ENCODE results near the gene IMPDH1.
A peak's percentile ranks its signal among the peaks of the same experiment; 100 is the strongest.

Gene IMPDH1

DNA sequence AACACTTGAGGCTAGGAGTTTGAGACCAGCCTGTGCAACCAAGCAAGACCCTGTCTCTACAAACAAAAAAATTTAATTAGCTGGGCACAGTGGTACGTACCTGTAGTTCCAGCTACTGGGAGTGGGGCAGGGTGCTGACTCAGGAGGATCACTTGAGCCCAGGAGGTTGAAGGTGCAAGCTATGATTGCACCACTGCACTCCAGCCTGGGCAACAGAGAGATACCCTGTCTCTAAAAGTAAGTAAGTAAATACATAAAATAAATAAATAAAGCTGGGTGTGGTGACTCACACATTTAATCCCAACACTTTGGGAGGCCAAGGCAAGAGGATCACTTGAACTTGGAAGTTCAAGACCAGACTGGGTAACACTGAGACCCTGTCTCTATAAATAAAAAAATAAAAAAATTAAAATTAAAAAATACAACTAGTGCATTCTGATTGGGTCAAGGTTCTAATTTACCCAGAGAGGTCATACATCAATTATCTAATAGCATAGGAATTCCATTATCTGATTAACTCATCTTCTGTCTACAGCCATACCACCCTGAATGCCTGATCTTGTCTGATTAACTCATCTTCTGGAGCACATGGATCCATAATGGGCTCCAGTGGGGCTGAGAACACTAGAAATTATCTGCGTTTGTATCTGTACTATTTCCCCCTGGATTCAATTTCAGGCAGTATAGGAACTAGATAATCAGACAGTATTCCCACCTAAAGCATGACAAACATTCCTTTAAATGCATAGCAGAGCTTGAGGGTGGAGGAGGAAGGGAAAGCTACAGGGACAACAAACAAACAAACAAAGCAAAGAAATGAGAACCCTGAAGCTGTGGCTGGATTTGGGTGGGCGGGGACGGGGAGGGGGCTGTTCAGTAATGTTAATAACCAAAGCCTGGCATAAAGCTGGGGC lies 24.9 kb upstream of the IMPDH1 start:
- no peak for DNase-seq

DNA sequence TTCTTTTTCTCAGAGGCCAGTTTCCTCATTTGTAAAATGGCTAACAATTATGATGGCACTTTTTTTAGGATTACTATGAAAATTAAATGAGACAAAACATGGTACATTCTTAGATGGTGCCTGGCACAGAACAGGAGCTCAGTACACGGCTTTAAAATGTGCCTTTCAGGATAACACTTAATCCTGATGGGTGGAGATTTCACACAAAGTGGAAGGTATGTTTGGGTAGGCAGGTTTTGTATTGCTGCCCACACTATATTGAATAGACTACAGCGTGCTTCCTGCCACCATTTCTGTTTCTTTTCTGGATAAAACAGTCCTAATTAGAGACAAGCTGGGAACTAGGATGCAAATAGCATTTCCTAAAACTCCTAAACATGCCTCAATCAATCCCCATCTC lies 22.0 kb upstream of the IMPDH1 start:
- no peak for DNase-seq

DNA sequence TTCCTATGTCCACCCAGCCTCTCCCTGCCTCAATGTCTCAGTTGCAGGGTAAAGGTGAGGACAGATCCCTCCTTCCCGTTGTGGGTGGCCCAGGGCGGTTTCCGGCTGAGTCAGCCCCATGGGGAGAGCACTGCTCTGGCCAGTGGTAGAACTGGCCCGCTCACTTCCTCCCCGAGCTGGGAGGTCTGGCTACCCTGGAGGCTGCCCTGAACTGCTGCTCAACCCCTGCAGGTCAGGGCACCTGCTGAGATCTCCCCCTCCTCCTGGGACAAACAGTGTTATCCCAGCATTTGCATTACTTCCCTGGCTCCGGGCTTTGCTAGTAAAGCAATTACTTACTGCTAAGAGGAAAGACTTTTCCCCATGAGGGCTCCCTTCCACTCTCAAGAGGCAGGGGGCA lies 21.4 kb upstream of the IMPDH1 start:
- DNase-seq = no peak

DNA sequence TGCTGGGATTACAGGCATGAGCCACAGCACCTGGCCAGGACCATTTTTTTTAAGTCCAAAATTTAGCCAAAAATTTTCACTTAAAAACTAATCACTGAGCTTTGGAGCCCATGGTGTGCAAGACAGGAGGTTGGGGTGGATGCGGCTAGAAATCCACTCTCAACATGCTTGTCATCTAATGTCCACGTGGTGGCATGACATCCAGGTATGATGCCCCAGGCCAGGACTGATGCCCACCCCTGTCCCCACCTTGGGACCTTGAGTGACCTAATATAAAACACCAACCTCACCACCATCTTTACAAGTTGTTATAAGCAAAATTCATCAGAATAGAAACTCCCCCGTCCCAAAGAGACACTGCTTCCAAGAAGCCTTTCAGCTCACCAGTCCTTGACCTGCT lies 20.4 kb upstream of the IMPDH1 start:
- DNase-seq = no peak

DNA sequence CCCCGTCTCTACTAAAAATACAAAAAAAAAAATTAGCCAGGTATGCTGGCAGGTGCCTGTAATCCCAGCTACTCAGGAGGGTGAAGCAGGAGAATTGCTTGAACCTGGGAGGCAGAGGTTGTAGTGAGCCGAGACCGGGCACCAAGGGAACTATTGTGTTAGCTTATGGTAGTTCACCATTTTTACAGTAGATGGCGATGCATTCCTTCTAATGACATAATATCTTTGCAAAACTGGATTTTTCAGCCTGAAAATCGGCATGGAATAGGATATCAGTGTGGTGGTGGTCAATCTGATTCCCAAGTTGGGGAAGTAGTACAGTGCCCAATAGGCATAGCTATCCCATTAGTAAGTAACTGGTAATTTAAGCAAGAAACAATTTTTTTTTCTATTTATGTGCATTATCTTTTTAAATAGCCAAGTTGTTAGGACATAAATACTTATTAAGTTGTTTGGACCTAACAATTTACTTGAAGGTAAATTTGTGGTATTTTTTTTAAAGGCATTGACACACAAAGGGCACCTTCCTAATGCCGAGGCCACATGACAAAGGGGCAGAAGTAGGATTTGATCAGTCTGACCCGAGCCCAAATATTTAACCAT lies 17.6 kb upstream of the IMPDH1 start:
- no peak for DNase-seq

DNA sequence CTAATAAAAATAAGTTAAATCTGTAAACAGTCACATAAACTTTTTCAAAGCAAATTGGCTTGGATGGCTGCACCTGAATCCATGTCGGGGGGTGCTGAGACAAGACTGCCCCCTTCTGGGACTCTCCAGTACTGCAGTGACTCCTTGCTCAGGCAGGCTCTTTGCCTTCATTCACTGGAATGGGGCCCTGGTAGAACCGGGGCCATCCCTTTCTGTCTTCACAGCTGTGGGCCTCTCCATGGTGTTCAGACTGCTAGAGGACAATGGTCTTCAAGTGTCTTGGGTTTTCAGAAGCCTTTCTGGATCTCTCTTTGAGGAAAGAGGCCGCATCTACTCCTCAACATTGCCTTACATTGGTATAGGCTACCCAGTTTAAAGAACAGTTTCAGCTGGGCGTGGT lies 16.1 kb upstream of the IMPDH1 start:
- DNase-seq = peak; percentile 81

DNA sequence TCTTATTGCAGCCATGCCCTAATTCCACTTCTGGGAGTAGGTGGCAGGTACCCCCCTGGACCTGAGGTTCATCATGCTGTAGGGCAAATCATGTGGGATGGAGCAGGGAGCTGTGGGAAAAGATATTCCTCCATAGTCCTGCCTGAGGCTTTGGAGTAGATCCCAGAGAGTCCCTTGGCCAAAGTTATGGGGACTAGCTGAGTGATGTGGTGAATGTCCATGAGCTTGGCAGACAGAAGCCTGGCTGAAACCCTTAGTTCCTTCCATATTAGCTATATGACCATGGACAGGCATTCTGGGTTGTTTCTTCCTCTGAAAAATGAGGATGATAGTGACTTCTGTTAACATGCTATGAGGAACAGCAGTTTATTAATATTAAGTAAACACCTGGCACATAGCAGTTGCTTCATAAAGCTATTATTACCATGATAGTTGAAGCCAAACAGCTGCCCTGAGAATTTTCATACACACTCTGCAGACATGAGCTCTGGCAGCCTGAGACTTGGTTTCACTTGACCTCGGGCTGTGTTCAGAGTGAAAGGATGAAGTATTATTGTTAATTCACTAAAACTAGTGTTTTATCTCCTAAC lies 15.0 kb upstream of the IMPDH1 start:
- no peak for DNase-seq

DNA sequence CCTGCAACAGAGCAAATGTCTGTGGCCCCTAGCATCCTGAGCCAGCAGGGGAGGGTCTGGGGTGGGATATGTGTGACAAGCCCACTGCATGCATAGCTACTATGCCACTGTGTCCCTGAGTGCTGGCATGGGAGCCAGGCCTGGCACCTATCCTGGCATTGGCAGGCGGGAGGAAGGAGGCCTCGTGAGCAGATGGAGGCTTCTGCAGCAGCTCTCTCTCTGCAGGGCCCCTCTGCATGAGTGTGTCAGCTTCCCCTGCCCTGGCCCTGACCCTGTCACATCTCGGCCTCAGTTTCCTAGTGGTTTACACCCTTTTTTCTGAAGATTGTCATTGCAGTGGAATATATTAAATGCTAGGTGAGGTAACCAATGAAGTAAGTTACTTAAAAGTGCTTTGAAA lies 13.1 kb upstream of the IMPDH1 start:
- no peak for DNase-seq

DNA sequence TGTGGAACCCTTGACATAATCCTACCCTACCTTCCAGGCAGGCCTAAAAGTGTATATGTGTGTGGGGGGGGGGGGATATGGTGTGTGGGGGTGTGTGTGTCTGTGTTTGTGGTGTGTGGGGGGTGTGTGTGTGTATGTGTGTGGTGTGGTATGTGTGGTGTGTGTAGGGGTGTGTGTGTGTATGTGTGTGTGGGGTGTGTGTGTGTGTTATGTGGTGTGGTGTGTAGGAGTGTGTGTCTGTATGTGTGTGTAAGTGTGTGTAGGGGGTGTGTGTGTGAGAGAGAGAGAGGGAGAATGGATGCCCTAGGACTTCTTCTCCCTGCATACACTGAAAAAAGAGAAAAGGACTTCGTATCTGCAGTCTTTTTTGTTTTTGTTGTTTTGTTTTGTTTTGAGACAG lies 12.3 kb upstream of the IMPDH1 start:
- DNase-seq = no peak

DNA sequence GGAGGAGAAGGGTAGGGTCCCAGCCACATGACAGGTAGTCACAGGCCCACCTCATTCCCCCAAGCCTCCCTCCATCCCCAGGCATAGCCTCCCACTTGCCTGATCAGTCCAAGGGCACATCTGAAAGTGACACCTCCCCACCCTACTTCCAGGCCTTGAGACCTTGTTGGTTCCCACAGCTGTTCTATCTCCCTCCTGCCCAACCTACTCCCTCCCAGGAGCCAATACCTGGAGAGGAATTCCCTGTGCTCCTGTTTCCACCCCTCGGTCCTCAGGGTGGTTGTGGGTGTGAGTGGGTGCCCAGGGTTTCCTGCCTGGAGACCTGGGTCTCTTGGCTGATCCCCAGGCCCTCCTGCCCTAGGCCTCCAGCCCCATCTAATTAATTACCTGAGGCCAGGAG lies 11.6 kb upstream of the IMPDH1 start:
- no peak for DNase-seq

DNA sequence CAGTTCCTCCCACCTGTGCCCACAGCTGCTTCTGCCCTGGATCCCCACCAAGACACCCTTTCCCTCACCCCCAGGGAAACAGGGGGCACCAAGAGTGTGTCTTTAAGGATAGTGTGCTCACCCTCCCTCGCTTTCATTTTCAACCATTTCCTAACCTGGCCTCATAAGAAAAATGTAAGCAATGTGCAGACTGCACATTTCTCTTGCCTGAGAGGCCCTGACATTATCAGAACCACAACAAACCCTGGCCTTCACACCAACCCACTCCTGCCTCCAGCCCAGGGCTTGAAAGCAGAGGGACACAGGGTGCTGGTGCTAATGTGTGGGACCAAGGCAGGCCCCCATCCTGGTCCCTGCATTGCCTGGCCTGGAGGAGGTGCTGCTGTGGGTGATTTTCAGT lies 11.0 kb upstream of the IMPDH1 start:
- DNase-seq = no peak

DNA sequence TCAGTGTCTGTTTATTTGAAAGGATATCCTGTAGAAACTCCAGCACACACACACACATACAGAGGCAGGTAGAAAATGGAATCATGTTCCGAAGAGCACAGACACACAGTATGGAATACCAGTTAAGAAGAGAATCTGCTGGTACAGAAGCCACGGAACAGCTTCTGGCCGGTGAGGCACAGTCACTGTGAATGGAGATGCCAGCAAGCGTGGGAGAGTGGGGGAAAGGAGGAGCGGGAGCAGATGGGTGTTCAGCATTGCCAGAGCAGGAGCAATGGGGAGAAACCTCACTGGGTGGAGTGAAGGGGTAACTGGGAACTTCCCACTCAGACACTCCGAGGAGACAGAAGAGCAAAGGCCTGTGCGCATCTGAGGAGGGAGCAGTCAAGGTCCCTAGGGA lies 9.5 kb upstream of the IMPDH1 start:
- DNase-seq = no peak

DNA sequence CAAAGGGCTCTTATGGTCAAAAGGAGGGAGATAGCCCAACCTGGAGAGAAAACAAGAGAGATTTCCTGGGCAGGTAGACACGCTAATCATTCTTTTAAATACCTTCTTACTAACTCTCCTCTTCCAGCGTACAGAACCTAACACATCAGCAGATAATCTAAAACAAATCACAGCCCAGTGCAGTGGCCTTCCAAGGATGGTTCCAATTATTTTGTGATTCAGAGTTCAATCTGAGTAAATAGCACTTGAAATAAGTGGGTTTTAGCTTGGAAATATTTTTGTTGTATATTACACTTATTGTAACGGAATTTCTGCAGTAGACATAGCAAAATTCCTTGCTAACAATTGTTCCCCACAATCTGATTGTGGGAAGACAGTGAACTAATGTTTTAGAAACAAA lies 7.3 kb upstream of the IMPDH1 start:
- DNase-seq = no peak

DNA sequence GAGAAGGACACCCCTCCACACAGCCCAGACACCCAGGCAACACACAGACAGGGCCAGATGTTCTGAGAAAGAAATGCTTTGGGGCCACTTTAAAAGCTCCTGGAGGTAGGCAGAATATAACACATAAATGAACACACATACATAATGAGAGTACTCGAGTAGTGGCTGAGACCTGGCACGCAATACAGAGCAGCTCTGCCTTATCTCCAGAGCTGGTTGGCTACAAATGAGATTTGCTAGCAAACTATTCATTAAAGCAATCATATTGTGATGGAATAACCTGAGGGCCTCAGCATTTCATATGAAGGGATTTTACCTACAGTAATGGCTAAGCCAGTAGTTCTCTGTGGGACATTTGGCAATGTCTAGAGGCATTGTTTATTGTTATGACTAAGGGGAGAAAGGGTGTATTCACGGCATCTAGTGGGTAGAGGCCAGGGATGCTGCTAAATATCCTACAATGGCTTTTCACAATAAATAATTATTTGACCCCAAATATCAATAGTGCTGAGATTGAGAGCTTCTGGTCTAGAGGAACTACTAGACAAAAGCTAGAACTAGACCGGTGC lies 5.5 kb upstream of the IMPDH1 start:
- DNase-seq = no peak

DNA sequence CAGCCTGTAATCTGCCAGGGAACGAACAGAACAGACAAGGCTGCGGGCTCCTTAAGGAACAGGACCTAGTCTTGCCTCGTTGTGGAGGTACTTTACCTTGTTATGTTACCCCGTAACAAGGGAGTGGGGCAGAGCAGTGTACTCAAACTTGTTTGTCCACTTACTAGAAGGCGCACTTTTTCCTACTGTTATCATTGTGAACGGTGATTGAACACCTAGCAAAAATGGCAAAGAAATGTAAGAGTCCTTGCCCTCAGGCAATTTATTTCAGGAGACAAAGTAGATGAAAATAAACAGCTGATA lies 620 bp upstream of the IMPDH1 start:
- no peak for DNase-seq

DNA sequence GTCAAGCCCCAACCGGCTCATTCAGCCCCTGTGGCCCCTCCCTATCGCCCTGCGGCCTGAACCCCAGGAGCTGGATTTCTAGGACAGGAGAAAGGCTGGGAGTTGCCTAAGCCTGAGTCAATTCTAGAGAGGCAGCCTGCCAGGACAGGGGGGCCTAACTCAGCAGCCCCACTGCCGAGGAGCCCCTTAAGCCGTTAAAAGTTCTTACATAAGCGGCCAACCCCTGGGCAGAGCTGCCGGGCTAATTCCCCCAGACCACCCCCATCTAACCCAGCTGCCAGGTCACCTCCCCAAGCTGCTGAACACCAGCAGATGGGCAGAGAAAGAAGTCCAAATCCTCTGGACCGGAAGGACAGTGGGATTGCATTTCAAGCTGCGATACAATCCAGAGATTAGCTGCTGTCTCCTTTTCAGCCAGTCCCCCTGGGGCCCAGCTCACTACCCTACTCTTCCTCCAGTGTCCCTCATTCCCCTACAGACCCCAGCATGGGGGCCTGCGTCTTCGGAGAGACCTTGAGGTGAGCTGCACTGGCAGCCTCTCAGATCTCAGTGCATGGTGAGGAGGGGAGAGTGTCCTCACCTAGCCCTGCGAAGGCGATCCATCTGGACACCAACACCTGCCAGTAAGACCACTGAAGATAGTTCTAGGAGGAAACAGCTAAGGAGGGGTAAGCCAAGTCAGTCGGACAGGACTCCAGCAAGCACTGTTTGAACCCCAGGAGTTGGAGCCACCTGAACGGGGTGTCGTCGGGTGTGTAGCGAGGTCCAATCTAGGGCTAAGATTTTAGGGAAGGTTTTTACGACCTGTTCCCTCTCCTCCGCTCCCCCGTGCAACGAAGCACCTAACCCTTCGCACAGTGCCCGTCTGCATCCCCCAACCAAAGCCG lies 830 bp downstream of the IMPDH1 start:
- no peak for DNase-seq

DNA sequence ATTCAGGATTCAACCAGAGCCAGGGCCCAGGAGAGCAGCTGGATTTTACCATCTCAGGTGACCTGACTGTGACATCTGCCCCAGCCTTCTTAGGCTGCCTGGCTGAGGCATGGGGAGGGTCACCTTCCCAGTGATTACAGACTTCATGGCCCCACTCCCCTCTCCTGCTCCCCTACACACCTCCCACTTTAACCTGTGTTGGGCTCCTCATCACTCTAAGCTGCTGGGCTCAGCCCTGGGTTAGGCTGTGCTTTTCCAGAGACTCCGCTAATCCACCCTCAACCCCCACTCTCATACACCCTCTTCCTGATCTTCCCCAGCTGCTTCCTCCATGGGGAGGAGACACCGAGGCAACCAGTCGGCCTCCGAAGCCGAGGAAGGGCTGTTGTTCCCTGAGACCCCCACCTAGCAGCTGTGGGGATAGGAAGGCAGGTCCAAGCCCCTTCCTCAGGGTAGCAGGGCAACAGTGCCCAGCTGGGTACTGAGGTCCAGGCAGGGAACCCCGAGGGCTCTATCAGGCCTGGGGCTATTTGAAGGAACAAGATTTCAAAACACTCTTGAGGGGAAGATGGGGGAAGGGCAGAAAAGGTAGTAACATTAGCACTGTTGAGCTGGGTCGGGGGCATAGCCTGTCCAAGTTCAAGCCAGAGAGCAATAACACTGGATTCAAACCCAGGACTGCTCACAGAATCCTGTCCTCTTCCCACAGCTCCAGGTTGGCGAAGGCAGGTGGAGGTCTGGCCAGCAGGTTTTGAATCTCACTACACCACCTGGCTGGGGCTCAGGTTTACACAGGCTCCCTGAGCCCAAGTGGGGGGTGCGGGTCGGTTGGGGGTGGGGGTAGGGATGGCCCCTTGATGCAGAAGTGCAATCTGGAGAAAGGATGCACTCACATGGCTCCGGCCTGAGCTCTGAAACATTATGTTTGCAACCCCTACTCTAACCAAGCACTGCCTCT lies 1.8 kb downstream of the IMPDH1 start:
- no peak for DNase-seq

DNA sequence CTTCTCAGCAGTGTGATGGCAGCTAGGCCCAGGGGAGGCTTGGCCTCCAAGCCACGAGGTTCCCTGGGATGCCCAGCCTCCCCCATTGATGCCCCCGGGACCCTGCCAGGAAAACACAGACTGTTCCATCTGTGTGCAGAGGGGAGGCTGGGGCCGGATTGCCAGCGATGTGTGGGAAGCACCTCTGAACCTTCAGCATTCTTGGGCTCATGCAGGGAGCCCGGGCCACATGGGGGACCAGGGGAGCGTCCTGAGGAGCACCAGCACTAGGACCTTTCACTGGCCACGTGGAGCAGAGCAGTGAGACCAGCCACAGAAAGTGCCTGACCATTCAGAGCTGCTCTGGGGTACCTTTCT lies 2.6 kb downstream of the IMPDH1 start:
- DNase-seq = no peak

DNA sequence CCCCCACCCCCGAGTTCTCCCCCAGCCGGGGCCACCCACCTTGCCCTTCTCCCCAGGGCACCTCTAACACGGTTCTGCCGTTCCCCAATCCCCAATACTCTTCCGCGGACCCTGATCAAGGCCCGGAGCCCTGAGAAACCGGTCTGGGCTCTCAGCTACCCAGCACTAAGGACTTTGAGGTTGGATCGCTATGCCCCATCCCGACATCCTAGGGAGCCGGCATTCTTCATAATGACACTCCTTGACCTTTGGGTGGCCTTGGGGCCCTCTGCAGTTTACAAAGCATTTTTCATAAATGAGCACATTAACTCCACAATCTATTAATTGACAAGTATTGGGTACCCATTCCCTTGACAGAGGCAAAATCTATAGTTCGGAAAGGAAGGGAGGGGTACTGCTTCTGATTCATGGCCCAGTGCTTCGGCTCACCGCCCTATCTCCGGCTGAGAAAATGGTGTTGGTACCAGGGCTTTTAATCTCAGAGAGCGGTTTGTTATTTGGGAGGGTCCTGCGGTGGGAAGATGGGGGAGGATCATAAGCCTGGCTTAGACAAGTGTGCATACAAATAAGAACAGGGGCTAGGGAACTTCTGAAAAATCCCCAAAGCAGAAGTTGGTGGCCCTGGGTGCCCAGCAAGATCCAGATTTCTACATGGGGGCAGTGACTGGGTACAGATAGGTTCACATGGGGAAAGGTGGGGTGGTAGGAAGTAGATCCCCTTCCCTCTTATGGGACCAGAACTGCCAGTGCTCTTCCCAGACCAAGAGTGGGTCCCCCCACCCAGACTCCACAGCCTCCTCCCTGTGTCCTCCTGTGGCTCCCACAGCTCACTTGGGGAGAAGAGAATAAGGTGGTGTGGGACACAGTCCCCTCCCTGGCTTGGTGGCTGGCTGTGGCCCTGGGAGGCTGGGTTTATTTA lies 3.2 kb downstream of the IMPDH1 start:
- no peak for DNase-seq

DNA sequence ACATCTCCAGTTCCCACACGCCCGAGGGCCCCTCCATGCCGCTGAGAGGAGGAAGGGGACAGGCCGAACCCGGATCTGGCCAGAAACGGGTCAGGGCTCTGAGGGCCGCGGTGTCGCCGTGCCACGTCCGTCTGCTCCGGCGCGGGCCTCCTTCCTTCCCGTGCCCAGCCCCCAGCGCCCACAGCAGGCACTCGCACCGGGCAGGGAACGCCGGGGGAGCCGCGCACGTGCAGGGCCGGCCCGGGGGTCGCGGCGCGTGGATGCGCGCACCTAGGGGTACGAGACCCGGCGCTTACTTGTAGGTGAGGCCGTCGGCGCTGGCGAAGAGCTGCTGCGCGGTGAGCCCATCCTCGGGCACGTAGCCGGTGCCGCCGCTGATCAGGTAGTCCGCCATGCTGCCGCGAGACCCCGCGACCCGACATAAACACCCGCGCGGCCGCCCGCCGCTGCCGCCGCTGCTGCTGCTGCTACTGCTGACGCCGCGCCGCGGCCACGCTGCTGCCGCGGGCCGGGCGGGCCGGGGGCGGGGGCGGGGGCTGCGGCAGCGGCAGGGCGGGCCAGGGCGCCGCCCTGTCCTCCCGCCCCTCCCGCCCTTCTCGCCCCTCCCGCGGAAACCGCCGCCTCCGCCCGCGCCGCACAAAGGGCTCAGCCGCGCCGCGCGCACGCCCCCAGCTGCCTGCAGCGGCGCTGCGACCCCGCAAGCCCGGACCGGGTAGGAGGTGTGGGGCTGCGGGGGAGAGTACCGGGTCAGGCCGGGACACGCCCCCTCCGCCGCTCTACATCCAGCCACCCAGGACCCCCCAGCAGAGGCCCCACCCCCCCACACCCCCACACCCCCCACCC lies 4.1 kb downstream of the IMPDH1 start:
- DNase-seq = peak; percentile 37
